H9 (cell line): ENCODE data around the gene PAX3. TPM values are rescaled to one million over a fixed set of nuclear protein-coding genes. Genes with fewer than 3 reads are reported as not detected.
A peak's percentile ranks its signal among the peaks of the same experiment; 100 is the strongest.

Source experiments
- DNase-seq: peaks from one replicate; pipeline ENCODE4 v3.0.0-alpha.2; 2017
- H2AFZ ChIP-seq: one replicate; pipeline ENCODE4 v1.6.1; 2013; ENCODE audit warnings: mild to moderate bottlenecking, low read length, control low read depth, moderate library complexity
- H2AK5ac ChIP-seq: 2 replicates; pipeline ENCODE4 v1.6.1; 2013; ENCODE audit warnings: low read length, control low read depth, mixed read lengths; ENCODE audit not compliant: insufficient read length
- H2BK120ac ChIP-seq: one replicate; pipeline ENCODE4 v1.6.1; 2013; ENCODE audit warnings: low read depth, mild to moderate bottlenecking, low read length, control low read depth, inconsistent platforms; ENCODE audit not compliant: poor library complexity, severe bottlenecking
- H2BK12ac ChIP-seq: 2 replicates; pipeline ENCODE4 v1.6.1; 2013; ENCODE audit warnings: low read length, control low read depth, mixed read lengths, low read depth; ENCODE audit not compliant: insufficient read length
- H2BK15ac ChIP-seq: 2 replicates; pipeline ENCODE4 v1.6.1; 2013; ENCODE audit warnings: low read depth, low read length, control low read depth
- H2BK20ac ChIP-seq: one replicate; pipeline ENCODE4 v1.6.1; 2013; ENCODE audit warnings: low read depth, mild to moderate bottlenecking, low read length, control low read depth, inconsistent platforms; ENCODE audit not compliant: poor library complexity, severe bottlenecking
- H2BK5ac ChIP-seq: 2 replicates; pipeline ENCODE4 v1.6.1; 2013; ENCODE audit warnings: low read length, control low read depth, mixed read lengths; ENCODE audit not compliant: insufficient read length
- H3K14ac ChIP-seq: 2 replicates; pipeline ENCODE4 v1.6.1; 2013; ENCODE audit warnings: low read length, control low read depth; ENCODE audit not compliant: insufficient read depth
- H3K18ac ChIP-seq: 2 replicates; pipeline ENCODE4 v1.6.1; 2013; ENCODE audit warnings: low read depth, mild to moderate bottlenecking, mixed read lengths, low read length, control low read depth; ENCODE audit not compliant: insufficient read length
- H3K23ac ChIP-seq: 2 replicates; pipeline ENCODE4 v1.6.1; 2013; ENCODE audit warnings: low read length, control low read depth, mixed read lengths, low read depth; ENCODE audit not compliant: insufficient read length
- H3K23me2 ChIP-seq: 2 replicates; pipeline ENCODE4 v1.6.1; 2013; ENCODE audit warnings: low read depth, mild to moderate bottlenecking, mixed read lengths, low read length, control low read depth; ENCODE audit not compliant: insufficient read length, poor library complexity, severe bottlenecking
- H3K27ac ChIP-seq: 2 replicates; pipeline ENCODE4 v1.5.1; 2013; ENCODE audit warnings: low read length, control low read depth, mixed read lengths, low read depth; ENCODE audit not compliant: insufficient read length
- H3K27me3 ChIP-seq: 2 replicates; pipeline ENCODE4 v1.6.1; 2013; ENCODE audit warnings: low read length, control low read depth, inconsistent platforms; ENCODE audit not compliant: insufficient read depth
- H3K4ac ChIP-seq: 2 replicates; pipeline ENCODE4 v1.6.1; 2013; ENCODE audit warnings: low read depth, mild to moderate bottlenecking, control low read depth, inconsistent platforms, low read length, moderate library complexity
- H3K4me1 ChIP-seq: 2 replicates; pipeline ENCODE4 v1.6.1; 2013; ENCODE audit warnings: low read length, control low read depth, inconsistent platforms; ENCODE audit not compliant: insufficient read depth
- H3K4me2 ChIP-seq: 2 replicates; pipeline ENCODE4 v1.6.1; 2013; ENCODE audit warnings: low read length, control low read depth, mixed read lengths; ENCODE audit not compliant: insufficient read length, insufficient read depth
- H3K56ac ChIP-seq: 2 replicates; pipeline ENCODE4 v1.6.1; 2013; ENCODE audit warnings: low read depth, mild to moderate bottlenecking, mixed read lengths, low read length, control low read depth; ENCODE audit not compliant: insufficient read length
- H3K79me1 ChIP-seq: 2 replicates; pipeline ENCODE4 v1.6.1; 2013; ENCODE audit warnings: low read depth, mild to moderate bottlenecking, moderate library complexity, low read length, control low read depth, inconsistent platforms; ENCODE audit not compliant: insufficient read depth, poor library complexity, severe bottlenecking
- H3K79me2 ChIP-seq: 2 replicates; pipeline ENCODE4 v1.6.1; 2013; ENCODE audit warnings: low read length, control low read depth, inconsistent platforms; ENCODE audit not compliant: insufficient read depth
- H3K9ac ChIP-seq: 2 replicates; pipeline ENCODE4 v1.6.1; 2013; ENCODE audit warnings: low read length, control low read depth, mixed read lengths; ENCODE audit not compliant: insufficient read length; ENCODE audit errors: extremely low read depth
- H3K9me3 ChIP-seq: one replicate; pipeline ENCODE4 v1.6.1; 2013; ENCODE audit warnings: low read depth, low read length, inconsistent platforms; ENCODE audit not compliant: control insufficient read depth
- H3T11ph ChIP-seq: one replicate; pipeline ENCODE4 v1.6.1; 2013; ENCODE audit warnings: mild to moderate bottlenecking, low read length, control low read depth, inconsistent platforms
- H4K20me1 ChIP-seq: one replicate; pipeline ENCODE4 v1.6.1; 2013; ENCODE audit not compliant: control insufficient read depth, insufficient read length, insufficient read depth
- H4K5ac ChIP-seq: 2 replicates; pipeline ENCODE4 v1.6.1; 2013; ENCODE audit warnings: low read depth, mild to moderate bottlenecking, mixed read lengths, low read length, control low read depth; ENCODE audit not compliant: insufficient read length
- H4K8ac ChIP-seq: replicated peaks from 2 replicates; pipeline ENCODE4 v1.6.1; 2013; ENCODE audit warnings: low read length, control low read depth, mixed read lengths, low read depth; ENCODE audit not compliant: insufficient read length
- H4K91ac ChIP-seq: 2 replicates; pipeline ENCODE4 v1.6.1; 2013; ENCODE audit warnings: low read depth, mild to moderate bottlenecking, moderate library complexity, mixed read lengths, low read length, control low read depth; ENCODE audit not compliant: insufficient read length
- H3K27ac Mint-ChIP-seq, 3 experiments: 2 replicates in 2 of 3; 3 replicates in 1 of 3; pipeline ENCODE4 v1.8.0; 2020 to 2021; ENCODE audit warnings: mixed read lengths in 3 of 3, mild to moderate bottlenecking in 1 of 3, moderate library complexity in 1 of 3
- H3K27me3 Mint-ChIP-seq: 2 replicates; pipeline ENCODE4 v1.8.0; 2021; ENCODE audit warnings: low read depth, mild to moderate bottlenecking, moderate library complexity, mixed read lengths
- H3K36me3 Mint-ChIP-seq, 3 experiments: 2 replicates in 2 of 3; 3 replicates in 1 of 3; pipeline ENCODE4 v1.8.0; 2020 to 2021; ENCODE audit warnings: low read depth in 3 of 3, mixed read lengths in 3 of 3; ENCODE audit not compliant: insufficient read depth in 1 of 3
- H3K4me1 Mint-ChIP-seq, 2 experiments: 2 replicates each; pipeline ENCODE4 v1.8.0; 2020; ENCODE audit warnings: mixed read lengths in 2 of 2
- H3K4me3 Mint-ChIP-seq, 2 experiments: 2 replicates in 1 of 2; 3 replicates in 1 of 2; pipeline ENCODE4 v1.8.0; 2020 to 2021; ENCODE audit warnings: mild to moderate bottlenecking in 2 of 2, mixed read lengths in 2 of 2, moderate library complexity in 1 of 2
- H3K9me3 Mint-ChIP-seq, 2 experiments: 2 replicates in 1 of 2; 3 replicates in 1 of 2; pipeline ENCODE4 v1.8.0; 2020; ENCODE audit warnings: mild to moderate bottlenecking in 2 of 2, mixed read lengths in 2 of 2, moderate library complexity in 1 of 2
- WGBS: extraction: QIAGEN DNeasy Blood & Tissue Kit; methylation state at CpG from one replicate; pipeline ENCODE4 v1.1.7; 2013; ENCODE audit warnings: missing lambda C conversion rate, low lambda C conversion rate, mixed read lengths; ENCODE audit not compliant: insufficient read length; ENCODE audit errors: extremely low coverage; 5-methylcytosine and 5-hydroxymethylcytosine counted together
- total RNA-seq: library from RNA; stranded (reverse); gene quantifications from 2 replicates; pipeline ENCODE4 v1.2.1, GENCODE V29; 2021
- TF ChIP-seq, protein P1 (sequence below): fragments of 200-600 bp; sonication (generic); conservative IDR thresholded peaks from 3 replicates; pipeline ENCODE4 v1.8.0; 2021; ENCODE audit warnings: antibody characterized with exemption, mild to moderate bottlenecking

The PAX3 gene
- total RNA-seq, 1 experiment from 2014 or later, result not detected

DNA sequence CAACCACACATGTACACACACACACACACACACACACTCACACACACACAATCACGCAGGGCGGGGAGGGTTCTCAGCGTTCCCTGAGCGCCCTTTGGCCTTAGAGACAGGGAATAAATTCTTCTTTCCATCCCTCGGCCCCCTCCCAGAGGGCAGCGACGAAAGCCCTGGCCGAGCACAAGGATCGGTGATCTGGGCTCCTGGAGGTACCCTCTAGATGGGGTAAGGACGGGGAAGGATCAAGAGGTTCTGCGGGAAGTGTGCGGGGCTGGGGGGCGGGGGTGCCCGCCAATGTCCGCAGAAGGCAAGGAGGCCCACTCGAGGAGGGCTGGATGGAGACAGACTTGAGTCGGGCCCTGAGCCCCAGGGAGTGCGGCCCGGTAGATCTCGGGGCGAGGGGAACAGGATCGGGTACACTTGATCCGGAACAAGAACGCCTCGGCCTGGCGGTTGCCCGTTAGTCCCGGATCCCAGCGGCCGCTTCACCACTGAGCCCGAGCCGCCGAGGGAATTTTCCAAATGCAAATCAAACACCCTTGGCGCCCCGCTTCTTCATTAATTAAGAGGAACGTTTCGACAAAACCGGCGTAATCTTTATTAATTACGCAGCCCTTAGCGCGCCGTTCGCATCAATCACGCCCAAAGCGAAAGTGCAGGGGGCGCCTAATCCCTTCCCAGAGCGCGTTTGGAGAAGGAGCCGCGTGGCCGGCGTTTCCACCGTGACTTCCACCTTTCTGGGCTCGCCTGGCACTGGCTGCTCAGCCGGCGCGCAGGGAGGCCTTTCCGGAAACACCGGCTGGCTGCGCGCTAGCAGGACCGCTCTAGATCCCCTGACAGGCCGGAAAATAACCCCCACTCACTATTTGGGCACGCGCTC, 7.0 kb upstream of the PAX3 start:
- Histone ChIP-seq H3K56ac (no peak overlapping the region), H3K79me2 (no peaks in the 10 kb centered on the region), H2BK12ac (no peak overlapping the region), H3K9me3 (no peaks in the 10 kb centered on the region), H3K14ac (no peak overlapping the region), H2AFZ (no peak overlapping the region), H3K23ac (no peak overlapping the region), H3K79me1 (no peaks in the 10 kb centered on the region), H4K20me1 (no peaks in the 10 kb centered on the region), H4K5ac (no peak overlapping the region), H3K4me1 (peaks cover 1% of the 10 kb centered on the region; the same call in 1 of the 2 replicates), H4K91ac (no peak overlapping the region), H3K27me3 (peaks cover 100% of the 10 kb centered on the region), H3K18ac (no peak overlapping the region), H3K23me2 (peaks cover 9% of the 10 kb centered on the region), H3K27ac (no peak overlapping the region), H2BK5ac (no peak overlapping the region), H2AK5ac (no peak overlapping the region), H3K9ac (no peak overlapping the region), H2BK20ac (no peak overlapping the region), H3K4me2 (peak overlapping the region; percentile 15), H4K8ac (no peak overlapping the region), H2BK15ac (no peak overlapping the region), H3K4ac (no peak overlapping the region), H2BK120ac (no peak overlapping the region), H3T11ph (no peak overlapping the region)
- H3K4me3 Mint-ChIP-seq, result peak overlapping the region in 1 of 2 experiments; percentile 77; a peak in 3 of 5 replicates
- H3K27me3 Mint-ChIP-seq, result peaks cover 100% of the 10 kb centered on the region
- WGBS, result no CpG with 5 or more reads among the region's 66 CpGs
- no peak overlapping the region for H3K27ac Mint-ChIP-seq
- TF ChIP-seq, protein P1, sequence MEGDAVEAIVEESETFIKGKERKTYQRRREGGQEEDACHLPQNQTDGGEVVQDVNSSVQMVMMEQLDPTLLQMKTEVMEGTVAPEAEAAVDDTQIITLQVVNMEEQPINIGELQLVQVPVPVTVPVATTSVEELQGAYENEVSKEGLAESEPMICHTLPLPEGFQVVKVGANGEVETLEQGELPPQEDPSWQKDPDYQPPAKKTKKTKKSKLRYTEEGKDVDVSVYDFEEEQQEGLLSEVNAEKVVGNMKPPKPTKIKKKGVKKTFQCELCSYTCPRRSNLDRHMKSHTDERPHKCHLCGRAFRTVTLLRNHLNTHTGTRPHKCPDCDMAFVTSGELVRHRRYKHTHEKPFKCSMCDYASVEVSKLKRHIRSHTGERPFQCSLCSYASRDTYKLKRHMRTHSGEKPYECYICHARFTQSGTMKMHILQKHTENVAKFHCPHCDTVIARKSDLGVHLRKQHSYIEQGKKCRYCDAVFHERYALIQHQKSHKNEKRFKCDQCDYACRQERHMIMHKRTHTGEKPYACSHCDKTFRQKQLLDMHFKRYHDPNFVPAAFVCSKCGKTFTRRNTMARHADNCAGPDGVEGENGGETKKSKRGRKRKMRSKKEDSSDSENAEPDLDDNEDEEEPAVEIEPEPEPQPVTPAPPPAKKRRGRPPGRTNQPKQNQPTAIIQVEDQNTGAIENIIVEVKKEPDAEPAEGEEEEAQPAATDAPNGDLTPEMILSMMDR, result no peak
- peaks cover 6 to 33% of the 10 kb centered on the region in 2 experiments for H3K9me3 Mint-ChIP-seq
- H3K36me3 Mint-ChIP-seq, result no peaks in the 10 kb centered on the region
- H3K4me1 Mint-ChIP-seq, result peaks cover 23 to 60% of the 10 kb centered on the region in 2 experiments
- DNase-seq, result peak; percentile 55
